Measurements from ENCODE around the gene PGF.

GRCh38 chr14:74962046-74962445 is 6.6 kb upstream of the PGF start:
- TF ChIP-seq CTCF (optimal IDR thresholded peaks at IDR 0.05 in 1 of 3, IDR thresholded peaks at IDR 0.05 in 1 of 3, conservative IDR thresholded peaks at IDR 0.05 in 1 of 3; ENCODE audit: extremely low read depth in 1 of 3, insufficient read depth in 2 of 3, low read length in 3 of 3): no peak
- TF ChIP-seq EZH2 (IDR thresholded peaks at IDR 0.05; ENCODE audit: low read length): no peak

Data from keratinocyte (primary cell).